ENCODE data around the gene LINGO1.

GRCh38 chr15:77629070-77630030 is 3.4 kb downstream of the LINGO1 start:
- TF ChIP-seq POLR2AphosphoS5 (IDR thresholded peaks at IDR 0.05; ENCODE audit: insufficient read depth, low read depth, low read length) (no peak), EZH2 (IDR thresholded peaks at IDR 0.05; ENCODE audit: borderline replicate concordance, low read depth, low read length, severe bottlenecking) (no peak), MYC (IDR thresholded peaks at IDR 0.05; ENCODE audit: low read depth, low read length) (no peak), POLR2A (IDR thresholded peaks at IDR 0.05; ENCODE audit: low read depth, low read length) (no peak), CTCF (IDR thresholded peaks at IDR 0.05; ENCODE audit: extremely low read depth in 1 of 2, insufficient read depth in 1 of 2, low read depth in 1 of 2, low read length in 2 of 2) (no peak), JUN (IDR thresholded peaks at IDR 0.05; ENCODE audit: borderline replicate concordance, insufficient read depth, insufficient read length, low read depth) (no peak), MAX (IDR thresholded peaks at IDR 0.05; ENCODE audit: insufficient read depth, insufficient read length) (no peak)

Data from endothelial cell of umbilical vein (primary cell).